NCI-H748 (cell line): ENCODE results near the gene MTX3.

Source experiments
- DNase-seq: peaks from one replicate; lab custom pipeline; 2025; ENCODE audit not compliant: unreplicated experiment; lab: John Stamatoyannopoulos, UW

MTX3 gene

GRCh38 chr5:79983618-79984017, 7.4 kb downstream of the MTX3 start:
- DNase-seq: no peak

DNA sequence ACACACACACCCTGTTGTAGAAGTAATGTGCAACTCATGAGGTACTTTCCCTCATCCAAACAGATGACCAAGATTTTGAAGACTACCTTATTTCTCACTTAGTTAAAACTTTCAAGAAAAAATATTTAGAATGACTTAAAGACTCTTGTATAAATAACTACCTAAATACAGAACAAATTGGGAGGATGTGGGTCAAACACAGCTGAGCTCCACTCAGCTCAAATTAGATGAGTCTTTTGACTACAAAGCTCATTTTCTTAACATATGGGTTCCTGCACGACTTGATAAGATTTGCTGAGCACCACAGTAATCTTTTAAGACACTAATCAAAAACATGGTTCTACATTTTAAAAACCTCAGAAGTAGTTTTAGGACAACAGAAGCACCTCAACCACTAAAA, 8.9 kb downstream of the MTX3 start:
- no peak for DNase-seq

- no peak for DNase-seq
Observed at GRCh38 chr5:79976759-79977515, 14.1 kb downstream of the MTX3 start.

DNA sequence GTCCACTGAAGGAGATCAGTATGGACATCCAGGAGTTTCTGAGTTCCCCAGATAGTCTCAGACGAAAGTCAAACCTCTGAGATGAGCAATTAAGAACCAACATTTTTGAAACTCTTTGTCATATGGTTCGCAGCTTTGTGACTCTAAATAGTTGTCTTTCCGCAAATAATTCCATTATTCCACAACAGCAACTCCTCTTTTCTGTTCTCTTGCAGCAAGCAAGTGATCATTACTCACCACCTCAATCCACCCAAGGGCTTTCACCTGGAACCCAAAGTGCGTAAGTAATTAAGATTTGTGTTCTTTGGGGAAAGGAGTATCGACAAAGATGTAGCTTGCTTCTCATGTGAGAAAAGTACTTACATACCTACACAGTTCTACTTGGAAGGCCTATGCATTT, 15.6 kb downstream of the MTX3 start:
- no peak for DNase-seq

DNA sequence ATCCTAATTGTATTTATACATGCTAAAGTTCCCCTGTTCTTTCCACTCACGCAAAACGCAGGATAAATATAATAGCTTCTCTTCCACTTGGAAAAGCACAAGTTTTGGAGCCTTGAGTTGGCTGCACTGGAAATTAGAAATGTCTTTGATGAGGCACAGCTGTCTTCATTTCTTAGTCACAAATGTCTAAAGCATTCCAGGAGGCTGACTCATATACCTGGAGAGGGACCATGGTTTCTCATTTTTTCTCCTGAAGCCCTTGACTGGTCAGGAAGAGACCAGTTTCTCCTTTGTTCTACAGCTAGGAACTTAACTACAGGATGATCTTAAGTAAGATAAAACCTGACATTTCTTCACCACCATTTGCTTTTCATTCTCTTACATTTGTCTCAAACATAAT, 16.2 kb downstream of the MTX3 start:
- DNase-seq: no peak

GRCh38 chr5:79973996-79974395, 17.1 kb downstream of the MTX3 start:
- DNase-seq: no peak

- no peak for DNase-seq
Observed at GRCh38 chr5:79973511-79973910, 17.6 kb downstream of the MTX3 start.

DNA sequence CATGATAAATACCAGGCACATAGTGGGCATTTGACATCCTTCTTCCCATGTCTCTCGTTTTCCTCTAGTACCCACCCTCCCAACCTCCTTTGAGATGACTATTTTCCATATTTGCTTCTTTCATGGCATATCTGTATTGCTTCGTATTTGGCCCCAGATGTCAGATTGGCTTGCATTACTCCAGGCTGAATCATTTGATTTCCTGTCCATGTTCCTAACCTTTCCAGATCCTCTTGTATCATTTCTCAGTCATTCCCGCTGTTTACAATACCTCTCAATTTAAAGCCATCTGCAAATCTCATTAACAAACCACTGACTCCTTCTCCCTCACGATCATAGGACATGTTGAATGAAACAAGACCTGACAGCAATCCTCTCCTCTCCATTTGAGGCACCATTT, 19.9 kb downstream of the MTX3 start:
- DNase-seq: no peak

DNA sequence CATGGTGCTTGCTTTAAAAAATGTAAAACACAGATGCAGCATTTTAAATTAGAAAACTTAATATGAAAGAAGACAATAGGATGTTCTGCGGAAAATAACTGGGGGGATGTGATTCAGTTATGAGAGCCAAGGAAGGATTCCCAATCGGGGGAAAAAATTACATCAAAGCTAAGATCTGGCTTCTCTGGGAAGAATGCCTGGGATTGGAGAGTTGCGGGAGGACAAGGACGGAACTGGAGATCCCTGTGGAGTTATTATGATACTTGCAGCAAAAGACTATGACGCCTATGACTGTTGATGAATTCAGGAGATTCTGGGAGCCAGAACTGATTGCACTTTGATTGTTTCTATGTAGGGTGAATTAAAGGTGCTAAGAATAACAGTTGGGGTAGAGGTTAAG, 24.6 kb downstream of the MTX3 start:
- DNase-seq: no peak

DNA sequence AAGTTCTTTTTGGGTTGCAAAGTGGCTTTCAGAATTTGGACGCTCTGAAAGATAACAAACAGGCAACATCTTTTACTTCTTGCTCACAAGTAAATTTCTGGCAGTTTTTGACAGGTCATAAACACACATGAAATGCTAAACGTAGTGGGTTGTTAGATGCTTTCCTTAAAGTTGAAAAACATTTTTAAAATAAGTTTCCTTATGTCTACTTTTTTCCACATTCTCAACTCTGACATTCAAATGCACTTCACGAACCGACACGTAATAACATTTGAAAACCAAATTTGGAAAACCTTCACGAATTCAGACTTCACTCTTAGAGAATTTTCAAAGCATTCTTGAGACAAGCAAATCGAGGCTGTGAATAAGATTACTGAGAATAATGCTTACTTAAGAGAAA, 26.9 kb downstream of the MTX3 start:
- DNase-seq: no peak

DNA sequence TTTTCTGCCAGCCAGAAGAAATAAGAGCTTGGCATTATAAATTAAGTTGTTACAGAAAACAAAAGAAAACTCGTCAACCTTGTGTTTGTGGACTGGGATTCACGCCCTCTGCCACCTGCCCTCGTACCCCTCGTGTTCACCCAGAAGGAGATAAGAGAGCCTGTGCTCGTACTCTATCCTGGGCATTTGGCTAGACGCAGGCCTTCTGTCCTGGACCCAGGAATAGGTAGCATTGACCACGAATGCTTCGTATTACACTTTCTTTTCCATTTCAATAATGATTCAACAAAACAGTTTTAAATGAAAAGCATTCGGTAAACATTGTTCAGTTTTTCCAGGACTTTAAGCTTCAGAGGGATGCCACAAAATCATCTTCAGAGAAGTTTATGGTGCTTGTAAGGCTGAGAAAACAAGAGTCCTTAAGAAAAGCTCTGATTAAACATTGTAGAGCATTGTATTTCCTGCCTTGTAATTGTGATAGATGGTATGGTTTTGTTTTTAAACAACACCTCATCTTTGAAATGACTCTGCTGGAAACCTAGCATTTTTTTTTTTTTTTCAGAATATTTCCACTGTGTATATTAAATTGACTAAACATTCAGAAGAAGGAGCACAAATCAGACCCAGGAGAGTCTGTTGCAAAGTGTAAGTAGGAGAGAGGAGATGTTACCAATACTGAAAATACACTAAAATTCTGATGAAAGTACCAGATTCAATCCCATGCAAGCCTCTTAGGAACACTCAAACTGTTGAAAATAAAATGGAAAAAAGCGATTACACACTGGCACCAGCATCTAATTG, 27.6 kb downstream of the MTX3 start:
- no peak for DNase-seq

DNA sequence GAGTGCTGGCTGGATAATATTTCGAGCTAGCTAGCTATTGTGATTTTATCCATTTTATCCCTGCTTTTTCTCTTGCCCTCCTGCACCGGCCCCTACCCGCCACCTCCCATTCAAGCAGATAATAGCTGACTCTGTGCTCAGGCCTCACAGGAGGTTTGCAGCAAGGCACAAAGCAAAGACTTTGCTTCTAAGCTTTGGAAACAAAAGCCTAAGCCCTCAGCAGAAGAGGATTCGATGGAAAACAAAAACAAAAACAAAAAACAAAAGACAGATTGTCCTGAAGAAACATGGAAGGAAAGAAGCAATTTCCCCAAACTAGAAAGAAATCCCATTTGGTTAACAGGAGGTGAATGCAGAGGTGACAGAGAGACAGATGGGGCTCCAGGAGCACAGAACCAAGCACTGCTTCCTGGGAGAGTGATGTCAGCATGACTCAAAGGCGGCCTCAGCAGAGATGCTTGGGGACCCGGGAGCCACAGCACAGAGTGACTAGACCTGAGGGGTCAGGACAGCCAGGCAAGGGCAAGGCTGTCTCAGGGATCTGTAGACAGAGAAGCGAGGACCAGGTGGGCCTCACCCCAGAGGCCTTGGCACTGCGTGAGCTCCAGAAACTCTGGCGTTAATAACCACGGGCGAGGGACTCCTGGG, 28.4 kb downstream of the MTX3 start:
- DNase-seq: no peak

DNA sequence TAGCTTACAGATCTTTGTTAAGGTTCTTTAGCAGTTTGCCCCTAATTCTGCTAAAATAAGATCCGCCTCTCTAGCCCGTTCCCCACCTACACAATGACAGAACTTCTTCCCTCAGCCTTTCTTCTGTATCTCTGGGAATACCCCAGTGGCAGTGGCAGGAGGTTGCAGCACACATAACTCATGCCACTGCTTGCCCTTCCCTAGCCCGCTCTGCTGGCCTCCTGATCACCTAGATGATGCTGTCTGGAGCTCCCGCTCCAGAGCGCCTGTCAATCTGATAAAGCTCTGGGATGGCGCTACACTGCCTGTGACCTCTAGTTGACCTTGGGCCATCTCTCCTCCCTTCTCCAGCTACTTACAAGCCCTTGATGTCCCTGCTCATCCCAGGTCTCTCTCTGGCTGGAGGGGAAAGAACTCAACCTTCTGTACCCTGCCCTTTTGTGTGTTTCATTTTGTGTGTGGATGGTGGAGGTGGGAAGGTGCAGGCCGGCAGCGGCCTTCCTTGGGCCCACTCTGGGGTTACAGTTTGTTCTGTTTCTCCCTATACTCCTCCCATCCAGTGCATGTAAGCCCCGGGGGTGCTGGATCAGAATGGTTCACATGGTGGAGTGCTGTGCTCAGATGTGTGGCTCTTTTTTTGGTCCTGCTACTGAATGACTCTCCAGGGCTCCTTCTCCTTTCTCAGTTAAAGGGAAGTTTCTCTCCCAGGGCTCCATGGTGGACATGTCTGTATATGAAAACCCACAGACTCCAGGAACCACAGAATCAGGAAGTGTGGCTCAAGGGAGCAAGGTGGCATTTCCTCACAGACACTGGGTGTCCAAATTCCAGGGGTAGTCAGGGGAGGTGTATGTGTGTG, 29.1 kb downstream of the MTX3 start:
- DNase-seq: no peak

DNA sequence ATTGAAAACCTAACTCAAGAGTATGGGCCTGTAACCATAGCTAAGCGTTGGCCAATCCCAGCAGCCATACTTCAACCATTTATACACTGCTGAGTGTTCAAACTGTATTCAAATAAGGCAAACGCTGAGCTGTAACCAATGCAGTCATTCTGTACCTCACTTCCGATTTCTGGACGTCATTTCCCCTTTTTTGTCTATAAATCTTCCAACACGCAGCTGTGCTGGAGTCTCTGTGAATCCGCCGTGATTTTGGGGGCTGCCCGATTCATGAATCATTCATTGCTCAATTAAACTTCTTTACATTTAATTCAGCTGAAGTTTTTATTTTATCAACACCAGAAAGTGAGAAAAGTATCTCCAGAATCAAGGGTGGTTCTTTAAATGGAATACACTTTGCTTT, 31.7 kb downstream of the MTX3 start:
- no peak for DNase-seq

- DNase-seq: no peak
Observed at GRCh38 chr5:79955941-79956670, 35.0 kb downstream of the MTX3 start.

DNA sequence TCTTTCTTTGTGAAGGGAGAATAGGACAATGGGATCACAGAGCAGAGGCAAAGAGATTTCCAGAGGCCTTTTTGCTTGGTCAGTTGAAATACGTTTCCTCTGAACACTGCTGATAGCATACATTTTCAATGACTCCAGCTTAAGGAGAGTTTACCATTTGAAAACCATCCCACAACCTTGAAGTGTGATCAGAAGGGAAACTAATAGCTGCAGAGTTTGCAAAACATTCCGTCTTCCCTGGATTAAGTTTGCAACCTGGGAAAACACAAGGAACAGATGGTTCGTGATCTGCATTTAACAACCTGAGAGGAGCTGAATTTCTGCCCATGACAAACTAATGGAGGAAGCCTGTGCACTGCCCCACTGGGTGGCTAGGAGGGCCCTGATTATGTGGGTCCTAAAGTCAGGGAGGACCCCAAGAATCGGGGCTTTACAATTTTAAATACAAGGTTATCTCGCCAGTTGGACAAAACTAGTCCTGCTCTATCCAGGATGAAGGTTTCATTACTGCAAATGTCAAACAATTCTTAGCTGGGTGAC, 35.6 kb downstream of the MTX3 start:
- DNase-seq: no peak

GRCh38 chr5:79954620-79955019, 36.4 kb downstream of the MTX3 start:
- DNase-seq: no peak

- no peak for DNase-seq
Observed at GRCh38 chr5:79947567-79947966, 43.5 kb downstream of the MTX3 start.

DNA sequence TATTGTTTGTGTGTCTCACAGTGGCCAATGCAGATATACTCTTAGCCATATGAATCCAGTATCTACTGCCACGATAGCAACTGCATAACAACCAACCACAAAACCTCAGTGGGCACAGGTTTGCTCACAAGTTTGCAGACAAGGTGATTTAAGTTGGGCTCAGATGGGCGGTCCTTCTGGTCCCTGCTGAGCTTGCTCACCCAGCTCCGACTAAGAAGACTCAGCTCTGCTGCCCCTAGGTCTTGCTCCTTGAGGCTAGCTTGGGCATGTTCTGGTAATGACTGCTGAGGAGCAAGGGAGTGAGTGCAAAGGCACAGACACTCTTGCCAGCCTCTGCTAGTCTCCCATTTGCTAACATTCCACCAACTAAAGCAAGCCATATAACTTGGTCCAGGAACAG, 52.6 kb downstream of the MTX3 start:
- no peak for DNase-seq

GRCh38 chr5:79936646-79937216, 54.3 kb downstream of the MTX3 start:
- DNase-seq: no peak
